ENCODE results near the gene LIX1L. TPM values are rescaled to one million over a fixed set of nuclear protein-coding genes. Genes with fewer than 3 reads are reported as not detected.

LIX1L gene
- total RNA-seq: 15.8 TPM in 2 replicates

DNA sequence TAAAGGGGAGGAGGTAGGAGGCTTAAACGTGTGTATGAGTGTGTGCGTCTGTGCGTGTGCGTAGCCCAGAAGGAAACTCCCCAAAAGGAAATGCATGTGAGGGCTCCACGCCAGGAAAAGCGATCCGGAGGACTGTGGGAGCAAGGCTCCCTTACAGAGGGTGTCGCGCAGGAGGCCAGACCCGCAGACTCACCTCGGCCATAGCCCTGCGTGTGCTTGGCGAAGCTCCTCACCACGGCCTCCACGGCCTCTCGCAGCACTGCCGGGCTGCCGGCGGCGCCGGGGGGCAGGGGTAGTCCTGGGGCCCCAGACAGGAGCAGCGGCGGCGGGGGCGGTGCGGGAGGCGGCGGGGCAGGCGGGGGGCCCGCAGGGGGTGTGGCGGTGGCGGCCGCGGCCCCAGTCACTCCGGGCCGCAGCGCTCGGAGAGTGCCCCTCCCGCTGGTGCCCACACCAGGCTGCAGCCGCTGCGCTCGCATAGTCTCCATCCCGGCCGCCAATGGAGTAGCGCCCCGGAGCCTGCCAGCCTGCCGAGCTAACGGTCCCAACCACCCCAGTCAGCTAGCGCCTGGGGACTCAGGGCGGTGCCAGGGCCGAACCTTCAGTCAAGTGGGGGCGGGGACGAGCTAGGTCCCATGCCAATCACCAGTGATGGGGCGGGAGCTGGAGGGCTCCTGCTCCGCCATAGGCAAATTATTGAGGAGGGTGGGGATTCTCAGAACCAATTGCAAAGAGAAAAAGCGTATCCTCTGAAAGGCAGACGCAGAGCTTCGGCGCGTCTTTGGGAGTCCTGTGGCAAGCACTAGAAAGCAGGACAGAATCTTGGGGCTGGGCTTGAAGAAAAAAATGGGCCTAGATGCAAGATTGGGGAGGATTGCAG lies at the start of gene LIX1L:
LIX1L (minus strand) TSS at position 575 of the 877 bp plus-strand sequence; CDS start at position 485, 90 bp downstream.
- DNase-seq (ENCODE audit: low read depth): peak; percentile 92

DNA sequence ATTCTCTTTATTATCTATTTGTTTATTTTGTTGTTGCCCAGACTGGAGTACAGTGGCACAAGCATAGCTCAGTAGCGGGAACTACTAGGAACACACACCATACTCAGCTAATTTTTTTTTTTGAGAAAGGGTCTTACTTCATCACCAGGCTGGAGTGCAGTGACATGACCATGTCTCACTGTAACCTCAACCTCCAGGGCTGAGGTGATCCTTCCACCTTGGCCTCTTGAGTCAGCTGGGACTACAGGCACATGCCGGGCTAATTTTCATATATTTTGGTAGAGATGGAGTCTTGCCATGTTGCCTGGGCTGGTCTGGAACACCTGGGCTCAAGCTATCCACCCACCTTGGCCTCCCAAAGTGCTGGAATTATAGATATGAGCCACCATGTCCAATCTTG lies 43.9 kb upstream of the LIX1L start:
- DNase-seq (ENCODE audit: low read depth): no peak

- DNase-seq (ENCODE audit: low read depth): no peak
These were observed 41.7 kb upstream of the LIX1L start for GRCh38 chr1:145999321-146000024.

GRCh38 chr1:145997718-145998023 lies 39.9 kb upstream of the LIX1L start:
- no peak for DNase-seq (ENCODE audit: low read depth)

GRCh38 chr1:145997016-145997717 lies 39.4 kb upstream of the LIX1L start:
- no peak for DNase-seq (ENCODE audit: low read depth)

DNA sequence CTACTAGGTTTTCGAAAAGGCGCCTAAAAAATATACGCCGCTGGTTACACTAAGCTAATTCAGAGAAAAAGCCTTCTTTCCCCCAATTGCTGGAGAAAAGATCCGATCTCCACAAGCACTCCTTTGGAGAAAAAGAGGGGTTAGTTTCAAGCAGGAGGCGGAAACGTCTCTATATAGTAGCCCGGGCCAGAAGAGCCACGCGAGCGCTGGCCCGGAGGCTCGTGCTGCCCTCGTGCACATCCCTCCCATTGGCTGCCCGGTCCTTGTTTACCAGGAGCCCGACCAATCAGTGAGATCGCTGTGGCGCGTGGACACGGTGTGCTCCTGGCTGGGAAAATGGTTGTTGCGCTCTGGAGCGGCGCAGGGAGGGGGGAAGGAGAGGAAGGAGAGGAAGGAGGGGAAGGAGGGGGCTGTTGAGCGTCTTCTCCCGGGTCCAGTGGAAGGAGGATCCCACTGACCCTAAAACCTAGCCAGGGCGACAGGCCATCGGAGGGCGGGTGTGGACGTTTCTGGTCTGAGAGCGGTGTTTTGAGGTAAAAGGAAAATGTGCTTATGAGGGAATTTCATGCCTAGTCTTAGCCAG lies 38.7 kb upstream of the LIX1L start, which contains the start of gene TXNIP:
TXNIP (minus strand) TSS at position 147 of the 583 bp plus-strand sequence. CDS start 313 bp downstream, outside the sequence.
- DNase-seq (ENCODE audit: low read depth): peak; percentile 95

DNA sequence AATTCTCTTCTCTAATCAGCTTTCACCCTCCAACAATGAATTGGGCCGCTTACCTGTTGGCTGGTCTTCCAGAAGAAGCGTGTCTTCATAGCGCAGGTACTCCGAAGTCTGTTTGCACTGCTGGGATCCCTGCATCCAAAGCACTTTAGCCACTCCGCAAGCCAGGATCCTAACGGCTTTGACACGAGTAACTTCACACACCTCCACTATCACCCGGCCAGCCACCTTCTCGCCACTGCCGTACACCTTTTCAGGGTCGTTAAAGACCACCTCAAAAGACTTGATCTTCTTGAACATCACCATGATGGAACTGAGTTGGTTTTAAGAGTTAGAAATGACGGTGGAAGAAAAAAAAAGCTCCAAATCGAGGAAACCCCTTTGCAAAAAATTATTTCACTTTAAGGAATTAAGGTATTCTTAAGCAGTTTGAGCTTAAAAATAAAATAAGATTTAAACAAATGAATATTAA lies 38.2 kb upstream of the LIX1L start:
- no peak for DNase-seq (ENCODE audit: low read depth)

DNA sequence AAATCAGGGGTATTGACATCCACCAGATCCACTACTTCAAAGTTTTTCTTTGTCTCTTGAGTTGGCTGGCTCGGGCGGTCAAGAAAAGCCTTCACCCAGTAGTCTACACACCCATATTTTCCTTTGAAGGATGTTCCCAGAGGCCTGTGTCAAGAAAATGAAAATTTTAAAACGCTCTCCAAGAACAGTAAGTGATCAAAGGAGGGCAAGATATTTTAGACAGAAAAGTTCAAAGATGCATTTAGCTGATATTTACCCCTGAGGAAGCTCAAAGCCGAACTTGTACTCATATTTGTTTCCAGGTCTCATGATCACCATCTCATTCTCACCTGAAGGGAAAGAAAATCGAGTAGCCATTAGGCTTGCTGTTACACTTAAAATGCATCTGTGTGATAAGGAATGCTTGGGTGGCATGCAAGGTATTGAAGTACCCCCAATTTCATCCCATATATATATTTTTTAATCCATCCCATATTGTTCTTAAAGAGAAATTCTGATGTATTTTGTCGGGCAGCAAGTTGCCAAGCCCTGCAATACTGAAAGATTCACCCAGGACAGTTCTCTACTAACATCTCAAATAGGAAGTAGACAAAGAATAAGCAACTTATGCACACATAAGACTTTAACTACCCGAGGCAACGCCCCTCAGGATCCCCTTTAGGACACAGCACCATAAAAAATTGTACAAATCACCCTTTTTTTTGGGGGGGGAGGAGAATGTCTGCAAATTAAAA lies 37.5 kb upstream of the LIX1L start:
- no peak for DNase-seq (ENCODE audit: low read depth)

DNA sequence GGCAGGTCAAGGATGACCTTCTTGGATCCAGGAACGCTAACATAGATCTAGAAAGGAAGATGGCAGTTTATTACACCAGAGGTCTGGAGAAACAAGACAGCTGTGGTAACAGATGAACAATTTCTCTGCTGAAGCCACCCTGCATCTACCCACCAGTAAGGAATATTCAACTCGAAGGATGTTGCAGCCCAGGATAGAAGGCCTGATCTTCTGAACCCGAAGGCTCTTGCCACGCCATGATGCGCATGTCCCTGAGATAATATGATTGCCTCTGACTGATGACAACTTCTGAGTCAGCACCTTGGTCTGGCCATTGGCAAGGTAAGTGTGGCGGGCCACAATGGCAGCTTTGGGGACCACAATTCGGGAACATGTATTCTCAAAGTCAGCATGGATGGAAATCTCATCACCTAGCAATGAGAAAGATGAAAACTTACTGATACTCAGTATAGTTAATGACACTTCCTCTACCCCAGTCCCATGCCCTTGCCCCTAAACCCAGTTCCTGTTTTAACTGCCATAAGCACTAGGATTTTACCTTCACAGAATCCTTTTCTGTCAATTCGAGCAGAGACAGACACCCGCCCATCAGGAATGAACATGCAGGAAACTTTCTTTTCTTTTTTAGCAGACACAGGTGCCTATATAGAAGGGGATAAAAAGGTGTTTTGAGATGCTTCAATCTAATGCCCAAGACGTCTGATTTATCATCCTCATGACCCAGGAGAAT lies 36.7 kb upstream of the LIX1L start:
- no peak for DNase-seq (ENCODE audit: low read depth)

GRCh38 chr1:145993618-145994390 lies 36.0 kb upstream of the LIX1L start:
- no peak for DNase-seq (ENCODE audit: low read depth)

DNA sequence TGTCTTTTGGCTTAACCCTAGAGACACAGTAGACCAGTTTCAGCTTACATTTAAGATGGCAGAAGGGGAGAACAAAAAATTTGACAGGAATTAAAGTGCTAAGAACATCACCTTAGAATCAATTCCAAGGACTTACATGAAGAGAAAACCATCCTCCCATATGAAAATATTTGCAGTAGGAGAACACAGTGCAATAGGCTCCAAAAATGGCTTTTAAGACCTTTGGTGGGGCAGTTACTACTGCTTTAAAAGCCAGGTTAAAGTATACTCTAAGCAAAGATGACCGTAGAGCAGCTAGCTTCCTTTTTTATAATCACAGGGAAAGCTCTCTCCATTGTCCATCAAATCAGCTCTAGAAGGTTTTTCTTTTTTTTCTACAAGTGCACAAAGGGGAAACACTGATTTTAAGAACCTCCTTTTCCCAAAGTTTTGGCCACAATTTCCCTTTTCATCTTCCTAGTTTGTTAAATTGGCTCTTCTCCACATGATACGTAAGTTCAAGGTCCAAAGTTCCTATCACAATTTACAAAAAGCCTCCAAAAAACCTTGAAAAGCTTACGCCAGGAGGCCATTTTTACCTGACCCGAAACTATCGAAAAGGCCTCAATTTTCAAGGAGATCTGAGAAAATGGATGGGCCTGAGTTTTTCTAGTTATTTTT lies 35.3 kb upstream of the LIX1L start:
- no peak for DNase-seq (ENCODE audit: low read depth)

DNA sequence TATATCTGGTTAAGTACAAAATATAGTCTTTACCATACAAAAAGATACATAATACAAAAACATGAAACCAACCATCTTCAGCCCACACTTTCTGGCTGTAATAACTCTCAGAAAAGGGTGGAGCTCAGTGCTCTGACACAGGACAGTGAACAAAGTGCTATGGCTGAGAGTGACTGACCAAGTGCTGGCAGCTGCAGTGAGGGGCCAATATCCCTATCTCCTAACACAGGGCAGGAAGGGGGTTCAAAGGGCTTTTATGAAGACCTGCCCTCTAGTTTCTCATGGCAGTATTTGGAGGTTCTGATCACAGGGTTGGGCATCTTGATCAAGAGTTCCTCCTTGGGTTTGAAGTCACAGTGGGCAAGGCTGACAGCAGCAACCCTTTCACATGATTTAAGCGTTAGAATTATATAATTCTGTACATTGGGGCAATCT lies 34.7 kb upstream of the LIX1L start:
- DNase-seq (ENCODE audit: low read depth): no peak

DNA sequence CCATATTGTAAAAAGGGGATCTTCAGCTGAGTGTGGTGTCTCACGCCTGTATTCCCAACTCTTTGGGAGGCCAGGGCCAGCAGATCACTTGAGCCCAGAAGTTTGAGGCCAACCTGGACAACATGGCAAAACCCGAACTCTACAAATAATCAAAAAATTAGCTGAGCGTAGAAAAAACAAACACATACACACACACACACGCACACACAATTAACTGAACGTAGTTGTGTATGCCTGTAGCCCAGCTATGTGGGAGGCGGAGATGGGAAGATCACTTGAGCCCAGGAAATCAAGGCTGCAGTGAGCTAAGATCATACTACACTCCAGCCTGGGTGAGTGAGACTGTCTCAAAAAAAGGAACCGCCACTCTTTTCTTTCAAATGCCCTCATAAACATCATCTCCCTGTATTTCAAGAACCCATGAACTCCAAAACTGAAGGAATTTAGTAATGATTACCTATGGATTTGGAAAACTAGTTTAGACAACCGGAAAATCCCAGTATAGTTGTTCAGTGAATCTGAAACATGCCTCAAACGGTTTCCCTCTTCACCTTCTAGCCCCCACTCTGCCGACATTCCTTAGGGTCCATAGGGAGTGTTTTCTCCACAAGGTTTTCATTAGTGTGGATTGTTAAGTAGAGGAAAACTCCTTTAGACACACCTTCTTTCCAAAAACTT lies 34.1 kb upstream of the LIX1L start:
- peak; percentile 61 for DNase-seq (ENCODE audit: low read depth)

- DNase-seq (ENCODE audit: low read depth): peak; percentile 62
These were observed 32.5 kb upstream of the LIX1L start for GRCh38 chr1:145990249-145990855.

DNA sequence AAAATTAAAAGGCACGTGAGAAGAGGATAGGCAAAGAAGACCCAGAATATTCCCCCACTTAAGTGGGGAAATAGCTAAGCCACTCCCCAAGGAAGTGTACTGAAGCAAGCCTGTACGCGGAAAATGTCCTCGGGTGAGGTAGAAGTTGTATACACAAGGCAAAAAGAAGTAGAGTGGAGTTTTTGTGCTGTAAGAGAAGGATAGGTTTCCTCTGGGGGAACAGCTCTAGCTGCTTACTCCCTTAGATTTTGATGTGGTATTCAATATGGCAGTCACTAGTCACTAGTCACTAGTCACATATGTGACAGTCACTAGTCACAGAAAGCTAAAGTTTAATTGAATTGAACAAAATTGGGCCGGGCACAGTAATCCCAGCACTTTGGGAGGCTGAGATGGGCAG lies 31.0 kb upstream of the LIX1L start:
- DNase-seq (ENCODE audit: low read depth): no peak

GRCh38 chr1:145987926-145988325 lies 30.1 kb upstream of the LIX1L start:
- no peak for DNase-seq (ENCODE audit: low read depth)

DNA sequence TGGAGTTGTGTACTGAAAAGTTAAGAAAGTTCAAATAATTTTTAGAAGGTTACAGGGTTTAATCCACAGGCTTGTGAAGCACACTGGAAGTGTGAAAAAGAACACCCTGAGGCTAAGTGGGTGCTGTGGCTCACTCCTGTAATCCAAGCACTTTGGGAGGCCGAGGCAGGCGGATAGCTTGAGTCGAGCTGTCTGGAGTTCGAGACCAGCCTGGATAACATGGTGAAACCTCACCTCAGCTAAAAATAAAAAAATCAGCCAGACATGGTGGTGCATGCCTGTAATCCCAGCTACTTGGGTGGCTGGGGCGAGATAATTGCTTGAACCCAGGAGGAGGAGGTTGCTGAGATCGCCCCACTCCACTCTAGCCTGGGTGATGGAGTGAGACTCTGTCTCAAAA lies 28.7 kb upstream of the LIX1L start:
- no peak for DNase-seq (ENCODE audit: low read depth)

Measured in renal cortical epithelial cell (primary cell).